OCI-LY1 (cell line): Measurements from ENCODE around the gene ZC3H13.

Experiments used
- EZH2 ChIP-seq: fragments of 200-600 bp; sonication (generic), shearing (Covaris generic); IDR thresholded peaks from 2 replicates; pipeline ENCODE4 v1.8.0; 2017; ENCODE audit warnings: borderline replicate concordance, mixed run types, mild to moderate bottlenecking, antibody characterized with exemption, low read length, moderate library complexity, mixed read lengths
- TF ChIP-seq, protein P1 (sequence below): fragments of 200-600 bp; sonication (generic), shearing (Covaris generic); IDR thresholded peaks from 2 replicates; pipeline ENCODE4 v1.5.1; 2017; ENCODE audit warnings: mild to moderate bottlenecking, antibody characterized with exemption, low read length, moderate library complexity, mixed read lengths

DNA sequence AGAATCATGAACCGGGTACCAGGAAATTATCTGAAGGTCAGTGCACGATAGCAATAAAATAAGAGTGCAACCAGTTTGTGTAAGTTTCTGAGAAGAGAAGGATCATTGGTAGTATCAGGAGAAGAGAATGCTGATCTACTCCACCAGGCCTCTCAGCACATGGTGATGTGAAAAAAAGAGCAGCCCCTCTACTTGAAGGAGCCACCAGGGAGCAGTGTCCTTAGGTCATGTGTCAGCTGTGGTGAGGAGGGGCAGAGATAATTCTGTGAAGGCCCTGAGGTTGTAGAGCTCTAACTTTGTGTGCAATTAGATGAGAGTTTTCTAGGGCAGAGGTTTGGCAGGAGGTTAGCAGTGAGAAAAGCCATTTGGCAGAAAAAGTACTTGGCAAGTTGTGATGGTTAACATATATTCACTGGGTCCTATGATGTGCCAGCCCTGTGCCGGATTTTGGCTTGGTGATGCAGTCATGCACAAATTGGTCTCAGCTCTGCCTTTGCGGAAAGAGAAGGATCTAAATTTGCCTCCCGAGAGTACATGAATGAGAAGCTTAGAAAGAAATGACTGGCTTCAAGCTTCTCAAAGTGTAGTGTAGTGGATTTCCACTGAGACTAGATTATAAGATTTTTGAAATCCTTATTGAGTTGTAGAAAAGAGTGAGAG, 19.2 kb upstream of the ZC3H13 start:
- TF ChIP-seq, protein P1, sequence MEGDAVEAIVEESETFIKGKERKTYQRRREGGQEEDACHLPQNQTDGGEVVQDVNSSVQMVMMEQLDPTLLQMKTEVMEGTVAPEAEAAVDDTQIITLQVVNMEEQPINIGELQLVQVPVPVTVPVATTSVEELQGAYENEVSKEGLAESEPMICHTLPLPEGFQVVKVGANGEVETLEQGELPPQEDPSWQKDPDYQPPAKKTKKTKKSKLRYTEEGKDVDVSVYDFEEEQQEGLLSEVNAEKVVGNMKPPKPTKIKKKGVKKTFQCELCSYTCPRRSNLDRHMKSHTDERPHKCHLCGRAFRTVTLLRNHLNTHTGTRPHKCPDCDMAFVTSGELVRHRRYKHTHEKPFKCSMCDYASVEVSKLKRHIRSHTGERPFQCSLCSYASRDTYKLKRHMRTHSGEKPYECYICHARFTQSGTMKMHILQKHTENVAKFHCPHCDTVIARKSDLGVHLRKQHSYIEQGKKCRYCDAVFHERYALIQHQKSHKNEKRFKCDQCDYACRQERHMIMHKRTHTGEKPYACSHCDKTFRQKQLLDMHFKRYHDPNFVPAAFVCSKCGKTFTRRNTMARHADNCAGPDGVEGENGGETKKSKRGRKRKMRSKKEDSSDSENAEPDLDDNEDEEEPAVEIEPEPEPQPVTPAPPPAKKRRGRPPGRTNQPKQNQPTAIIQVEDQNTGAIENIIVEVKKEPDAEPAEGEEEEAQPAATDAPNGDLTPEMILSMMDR: peak; percentile 32; the same call in 1 of the 2 replicates
- TF ChIP-seq EZH2: no peak
